Measurements from ENCODE around the gene PLPPR3.

PLPPR3 gene

GRCh38 chr19:772730-773436 is 48.9 kb downstream of the PLPPR3 start:
- no peak overlapping the region for H3K27ac ChIP-seq (ENCODE audit: extremely low read depth, low read depth, low read length)
- TF ChIP-seq ZNF561 (tag by site-specific recombination; IDR thresholded peaks at IDR 0.05; ENCODE audit: borderline replicate concordance) = no peak
- no peak for TF ChIP-seq ZNF140 (tag by site-specific recombination; IDR thresholded peaks at IDR 0.05)
- no peak for TF ChIP-seq ZNF394 (tag by site-specific recombination; IDR thresholded peaks at IDR 0.05; ENCODE audit: borderline replicate concordance)
- TF ChIP-seq ZNF558 (tag by site-specific recombination; IDR thresholded peaks at IDR 0.05) = no peak
- no peak for TF ChIP-seq ZBTB8A (tag by site-specific recombination; IDR thresholded peaks at IDR 0.05)
- no peak for TF ChIP-seq HOXA7 (CRISPR knock-in tag; IDR thresholded peaks at IDR 0.05; ENCODE audit: borderline replicate concordance)
- no peak for TF ChIP-seq ZNF776 (tag by site-specific recombination; IDR thresholded peaks at IDR 0.05; ENCODE audit: borderline replicate concordance)
- no peak for TF ChIP-seq ZNF341 (tag by site-specific recombination; IDR thresholded peaks at IDR 0.05; ENCODE audit: low read depth)
- CTCF ChIA-PET = interaction anchor here (0.5 to 1.4 kb wide), 5 partner anchors 11 to 423 kb away, joined by 3 to 6 read pairs (median 5); no protein-coding TSS in a partner anchor

GRCh38 chr19:772063-772462 is 49.7 kb downstream of the PLPPR3 start:
- Histone ChIP-seq H3K4me3 (ENCODE audit: low read depth, low read length) (no peak overlapping the region), H3K4me1 (ENCODE audit: control insufficient read depth, insufficient read depth, low read length) (no peaks in the 10 kb centered on the region), H3K36me3 (ENCODE audit: control insufficient read depth in 2 of 2, insufficient read depth in 1 of 2, low read length in 2 of 2) (no peaks in the 10 kb centered on the region), H3K27ac (ENCODE audit: extremely low read depth, low read depth, low read length) (no peak overlapping the region), H3K9me3 (ENCODE audit: control insufficient read depth, insufficient read depth, low read depth, low read length) (no peaks in the 10 kb centered on the region)
- TF ChIP-seq ZNF623 (tag by site-specific recombination; IDR thresholded peaks at IDR 0.05) (peak; percentile 99), ZNF777 (tag by site-specific recombination; IDR thresholded peaks at IDR 0.05; ENCODE audit: borderline replicate concordance) (no peak)
- ChIA-PET CTCF (interaction anchor here (0.6 to 1.4 kb wide), 5 partner anchors 12 to 263 kb away, joined by 3 to 7 read pairs (median 5); no protein-coding TSS in a partner anchor), POLR2A (no interaction called here)

More at GRCh38 chr19:772730-773436, 48.9 kb downstream of the PLPPR3 start:
- POLR2A ChIA-PET = interaction anchor here (1.0 kb wide), 1 partner anchor 54 kb away, joined by 4 read pairs; no protein-coding TSS in a partner anchor
- H3K4me3 ChIP-seq (ENCODE audit: low read depth, low read length) = no peak overlapping the region
- H3K4me1 ChIP-seq (ENCODE audit: control insufficient read depth, insufficient read depth, low read length) = no peaks in the 10 kb centered on the region
- no peaks in the 10 kb centered on the region for H3K9me3 ChIP-seq (ENCODE audit: control insufficient read depth, insufficient read depth, low read depth, low read length)
- H3K36me3 ChIP-seq (ENCODE audit: control insufficient read depth in 2 of 2, insufficient read depth in 1 of 2, low read length in 2 of 2) = no peaks in the 10 kb centered on the region

GRCh38 chr19:771332-771785 is 50.4 kb downstream of the PLPPR3 start:
- CTCF ChIA-PET = interaction anchor here (0.6 to 2.9 kb wide), 22 partner anchors 12 to 213 kb away, joined by 3 to 21 read pairs (median 4); partner anchors contain the start of genes MED16, RNU6-9 and WDR18
- H3K4me1 ChIP-seq (ENCODE audit: control insufficient read depth, insufficient read depth, low read length) = no peaks in the 10 kb centered on the region
- no peaks in the 10 kb centered on the region for H3K9me3 ChIP-seq (ENCODE audit: control insufficient read depth, insufficient read depth, low read depth, low read length)
- TF ChIP-seq BCL6B (tag by site-specific recombination; IDR thresholded peaks at IDR 0.05) (no peak), ZNF580 (tag by site-specific recombination; IDR thresholded peaks at IDR 0.05) (0 out of 2 replicates have a peak, but pooled peaks have one; percentile 50), ZNF654 (tag by site-specific recombination; IDR thresholded peaks at IDR 0.05; ENCODE audit: low read depth) (peak; percentile 34; the same call in 1 of the 2 replicates), HOXD13 (CRISPR knock-in tag; IDR thresholded peaks at IDR 0.05; ENCODE audit: borderline replicate concordance) (no peak), PATZ1 (tag by site-specific recombination; IDR thresholded peaks at IDR 0.05) (0 out of 2 replicates have a peak, but pooled peaks have one; percentile 62), ZNF16 (tag by site-specific recombination; IDR thresholded peaks at IDR 0.05; ENCODE audit: low read depth) (peak; percentile 94), ZBTB8A (tag by site-specific recombination; IDR thresholded peaks at IDR 0.05) (peak; percentile 62; the same call in 1 of the 2 replicates)
- no peak overlapping the region for H3K27ac ChIP-seq (ENCODE audit: extremely low read depth, low read depth, low read length)
- POLR2A ChIA-PET = no interaction called here
- no peak overlapping the region for H3K4me3 ChIP-seq (ENCODE audit: low read depth, low read length)
- no peaks in the 10 kb centered on the region for H3K36me3 ChIP-seq (ENCODE audit: control insufficient read depth in 2 of 2, insufficient read depth in 1 of 2, low read length in 2 of 2)

All from HEK293 (cell line).